ENCODE data around the gene ITPR1.

Gene ITPR1

GRCh38 chr3:4753073-4753691 is 260.0 kb downstream of the ITPR1 start:
- no peaks in the 10 kb centered on the region for H3K27me3 ChIP-seq (replicated peaks in 2 of 5; ENCODE audit: control insufficient read depth in 4 of 5, insufficient read depth in 5 of 5, low read length in 4 of 5)
- ChIA-PET CTCF (interaction anchor here (0.8 to 2.3 kb wide), 8 partner anchors 11 to 226 kb away, joined by 3 to 8 read pairs (median 5); partner anchors contain the start of gene BHLHE40), POLR2A (no interaction called here)
- WGBS (ENCODE audit: insufficient coverage) = 92% methylated on average over 15 of the region's 15 CpGs
- DNase-seq = no peak
- no peak overlapping the region for H3K27ac ChIP-seq (ENCODE audit: insufficient read depth in 1 of 2, low read depth in 1 of 2, low read length in 2 of 2, poor library complexity in 1 of 2, severe bottlenecking in 2 of 2)
- H3K9me3 ChIP-seq (ENCODE audit: control extremely low read depth in 1 of 5, control insufficient read depth in 4 of 5, insufficient read depth in 2 of 5, low read depth in 1 of 5, low read length in 4 of 5) = no peaks in the 10 kb centered on the region
- peaks cover 0 to 28% (median 3%) of the 10 kb centered on the region in 4 experiments for H3K36me3 ChIP-seq (ENCODE audit: control insufficient read depth in 4 of 4, insufficient read depth in 4 of 4, low read length in 3 of 4)
- H3K4me1 ChIP-seq (ENCODE audit: control extremely low read depth in 1 of 4, control insufficient read depth in 4 of 4, insufficient read depth in 4 of 4, low read length in 3 of 4) = peaks cover 33 to 96% (median 68%) of the 10 kb centered on the region in 4 experiments
- no peak overlapping the region for H3K4me3 ChIP-seq (ENCODE audit: control insufficient read depth in 1 of 7, extremely low read depth in 1 of 7, insufficient read depth in 4 of 7, low read depth in 2 of 7, low read length in 6 of 7)

GRCh38 chr3:4754180-4755086 is 261.3 kb downstream of the ITPR1 start:
- Histone ChIP-seq H3K4me3 (ENCODE audit: control insufficient read depth in 1 of 7, extremely low read depth in 1 of 7, insufficient read depth in 4 of 7, low read depth in 2 of 7, low read length in 6 of 7) (no peak overlapping the region), H3K27ac (ENCODE audit: insufficient read depth in 1 of 2, low read depth in 1 of 2, low read length in 2 of 2, poor library complexity in 1 of 2, severe bottlenecking in 2 of 2) (no peak overlapping the region), H3K9me3 (ENCODE audit: control extremely low read depth in 1 of 5, control insufficient read depth in 4 of 5, insufficient read depth in 2 of 5, low read depth in 1 of 5, low read length in 4 of 5) (no peaks in the 10 kb centered on the region), H3K36me3 (ENCODE audit: control insufficient read depth in 4 of 4, insufficient read depth in 4 of 4, low read length in 3 of 4) (peaks cover 0 to 35% (median 5%) of the 10 kb centered on the region in 4 experiments), H3K27me3 (replicated peaks in 2 of 5; ENCODE audit: control insufficient read depth in 4 of 5, insufficient read depth in 5 of 5, low read length in 4 of 5) (no peaks in the 10 kb centered on the region), H3K4me1 (ENCODE audit: control extremely low read depth in 1 of 4, control insufficient read depth in 4 of 4, insufficient read depth in 4 of 4, low read length in 3 of 4) (peaks cover 36 to 97% (median 74%) of the 10 kb centered on the region in 4 experiments)
- 100% methylated on average over 6 of the region's 7 CpGs for WGBS (ENCODE audit: insufficient coverage)
- no peak for DNase-seq
- ChIA-PET CTCF (interaction anchor here (0.6 to 1.4 kb wide), 3 partner anchors 23 to 33 kb away, joined by 3 to 7 read pairs (median 3); no protein-coding TSS in a partner anchor), POLR2A (interaction anchor here (0.6 kb wide), 1 partner anchor 335 kb away, joined by 4 read pairs; no protein-coding TSS in a partner anchor)

- CTCF ChIA-PET = interaction anchor here (0.9 to 1.4 kb wide), 5 partner anchors 10 to 34 kb away, joined by 3 to 7 read pairs (median 3); no protein-coding TSS in a partner anchor
- 90% methylated on average over 3 of the region's 4 CpGs for whole genome bisulfite sequencing (ENCODE audit: insufficient coverage)
- POLR2A ChIA-PET = no interaction called here
Observed at GRCh38 chr3:4755566-4755965, 262.4 kb downstream of the ITPR1 start.

GRCh38 chr3:4756057-4756775 is 263.1 kb downstream of the ITPR1 start:
- H3K9me3 ChIP-seq (ENCODE audit: control extremely low read depth in 1 of 5, control insufficient read depth in 4 of 5, insufficient read depth in 2 of 5, low read depth in 1 of 5, low read length in 4 of 5) = no peaks in the 10 kb centered on the region
- no peak overlapping the region for H3K4me3 ChIP-seq (ENCODE audit: control insufficient read depth in 1 of 7, extremely low read depth in 1 of 7, insufficient read depth in 4 of 7, low read depth in 2 of 7, low read length in 6 of 7)
- no peaks in the 10 kb centered on the region for H3K27me3 ChIP-seq (replicated peaks in 2 of 5; ENCODE audit: control insufficient read depth in 4 of 5, insufficient read depth in 5 of 5, low read length in 4 of 5)
- H3K36me3 ChIP-seq (ENCODE audit: control insufficient read depth in 4 of 4, insufficient read depth in 4 of 4, low read length in 3 of 4) = peaks cover 0 to 48% (median 9%) of the 10 kb centered on the region in 4 experiments
- H3K27ac ChIP-seq (ENCODE audit: insufficient read depth in 1 of 2, low read depth in 1 of 2, low read length in 2 of 2, poor library complexity in 1 of 2, severe bottlenecking in 2 of 2) = no peak overlapping the region
- DNase-seq = peak in 2 of 3 donors; percentile 30 to 54
- WGBS (ENCODE audit: insufficient coverage) = 17% methylated on average over 9 of the region's 10 CpGs
- ChIA-PET POLR2A (no interaction called here), CTCF (interaction anchor here (0.8 to 2.3 kb wide), 9 partner anchors 10 to 72 kb away, joined by 3 to 8 read pairs (median 3); no protein-coding TSS in a partner anchor)
- peaks cover 23 to 87% (median 63%) of the 10 kb centered on the region in 4 experiments for H3K4me1 ChIP-seq (ENCODE audit: control extremely low read depth in 1 of 4, control insufficient read depth in 4 of 4, insufficient read depth in 4 of 4, low read length in 3 of 4)

More at GRCh38 chr3:4755566-4755965, 262.4 kb downstream of the ITPR1 start:
- Histone ChIP-seq H3K4me3 (ENCODE audit: control insufficient read depth in 1 of 7, extremely low read depth in 1 of 7, insufficient read depth in 4 of 7, low read depth in 2 of 7, low read length in 6 of 7) (no peak overlapping the region), H3K27ac (ENCODE audit: insufficient read depth in 1 of 2, low read depth in 1 of 2, low read length in 2 of 2, poor library complexity in 1 of 2, severe bottlenecking in 2 of 2) (no peak overlapping the region), H3K27me3 (replicated peaks in 2 of 5; ENCODE audit: control insufficient read depth in 4 of 5, insufficient read depth in 5 of 5, low read length in 4 of 5) (no peaks in the 10 kb centered on the region), H3K9me3 (ENCODE audit: control extremely low read depth in 1 of 5, control insufficient read depth in 4 of 5, insufficient read depth in 2 of 5, low read depth in 1 of 5, low read length in 4 of 5) (no peaks in the 10 kb centered on the region), H3K36me3 (ENCODE audit: control insufficient read depth in 4 of 4, insufficient read depth in 4 of 4, low read length in 3 of 4) (peaks cover 0 to 42% (median 6%) of the 10 kb centered on the region in 4 experiments), H3K4me1 (ENCODE audit: control extremely low read depth in 1 of 4, control insufficient read depth in 4 of 4, insufficient read depth in 4 of 4, low read length in 3 of 4) (peaks cover 29 to 94% (median 70%) of the 10 kb centered on the region in 4 experiments)
- no peak for DNase-seq

- ChIA-PET POLR2A (no interaction called here), CTCF (interaction anchor here (0.8 to 3.3 kb wide), 7 partner anchors 11 to 71 kb away, joined by 3 to 15 read pairs (median 3); no protein-coding TSS in a partner anchor)
- Histone ChIP-seq H3K4me1 (ENCODE audit: control extremely low read depth in 1 of 4, control insufficient read depth in 4 of 4, insufficient read depth in 4 of 4, low read length in 3 of 4) (peaks cover 16 to 79% (median 55%) of the 10 kb centered on the region in 4 experiments), H3K9me3 (ENCODE audit: control extremely low read depth in 1 of 5, control insufficient read depth in 4 of 5, insufficient read depth in 2 of 5, low read depth in 1 of 5, low read length in 4 of 5) (no peaks in the 10 kb centered on the region), H3K4me3 (ENCODE audit: control insufficient read depth in 1 of 7, extremely low read depth in 1 of 7, insufficient read depth in 4 of 7, low read depth in 2 of 7, low read length in 6 of 7) (no peak overlapping the region), H3K36me3 (ENCODE audit: control insufficient read depth in 4 of 4, insufficient read depth in 4 of 4, low read length in 3 of 4) (peaks cover 0 to 55% (median 12%) of the 10 kb centered on the region in 4 experiments), H3K27ac (ENCODE audit: insufficient read depth in 1 of 2, low read depth in 1 of 2, low read length in 2 of 2, poor library complexity in 1 of 2, severe bottlenecking in 2 of 2) (no peak overlapping the region), H3K27me3 (replicated peaks in 2 of 5; ENCODE audit: control insufficient read depth in 4 of 5, insufficient read depth in 5 of 5, low read length in 4 of 5) (no peaks in the 10 kb centered on the region)
- 46% methylated on average over 3 of the region's 3 CpGs for WGBS (ENCODE audit: insufficient coverage)
- DNase-seq = no peak
Observed at GRCh38 chr3:4756855-4757574, 263.9 kb downstream of the ITPR1 start.

GRCh38 chr3:4757575-4758248 is 264.6 kb downstream of the ITPR1 start:
- H3K4me1 ChIP-seq (ENCODE audit: control extremely low read depth in 1 of 4, control insufficient read depth in 4 of 4, insufficient read depth in 4 of 4, low read length in 3 of 4) = peaks cover 11 to 72% (median 48%) of the 10 kb centered on the region in 4 experiments
- ChIA-PET CTCF (interaction anchor here (2.3 to 3.3 kb wide), 2 partner anchors 11 to 46 kb away, joined by 8 to 15 read pairs; no protein-coding TSS in a partner anchor), POLR2A (no interaction called here)
- H3K27ac ChIP-seq (ENCODE audit: insufficient read depth in 1 of 2, low read depth in 1 of 2, low read length in 2 of 2, poor library complexity in 1 of 2, severe bottlenecking in 2 of 2) = no peak overlapping the region
- DNase-seq = no peak
- 94% methylated on average over 12 of the region's 12 CpGs for WGBS (ENCODE audit: insufficient coverage)
- peaks cover 0 to 61% (median 14%) of the 10 kb centered on the region in 4 experiments for H3K36me3 ChIP-seq (ENCODE audit: control insufficient read depth in 4 of 4, insufficient read depth in 4 of 4, low read length in 3 of 4)
- no peaks in the 10 kb centered on the region for H3K27me3 ChIP-seq (replicated peaks in 2 of 5; ENCODE audit: control insufficient read depth in 4 of 5, insufficient read depth in 5 of 5, low read length in 4 of 5)
- H3K4me3 ChIP-seq (ENCODE audit: control insufficient read depth in 1 of 7, extremely low read depth in 1 of 7, insufficient read depth in 4 of 7, low read depth in 2 of 7, low read length in 6 of 7) = no peak overlapping the region
- H3K9me3 ChIP-seq (ENCODE audit: control extremely low read depth in 1 of 5, control insufficient read depth in 4 of 5, insufficient read depth in 2 of 5, low read depth in 1 of 5, low read length in 4 of 5) = peaks cover 0 to 3% (median 0%) of the 10 kb centered on the region in 5 experiments
